GM21825 (cell line): ENCODE results near the gene ODF2.
"Not testable (repeated sequence)": the region's sequence is repeated elsewhere in the genome, so short reads cannot be mapped to it uniquely, and the experiment has no call there.

Experiments
- ATAC-seq: cut with Tn5 transposase; IDR thresholded peaks from one replicate; pipeline ENCODE4 v1.9.1; 2021; ENCODE audit warnings: mild to moderate bottlenecking, moderate library complexity; ENCODE audit not compliant: unreplicated experiment

Gene ODF2

GRCh38 chr9:128482186-128482585 is 26.4 kb downstream of the ODF2 start:
- ATAC-seq, result no peak

- no peak for ATAC-seq
These were observed 29.0 kb downstream of the ODF2 start for GRCh38 chr9:128484686-128485413.

GRCh38 chr9:128485414-128485855 is 29.6 kb downstream of the ODF2 start:
- no peak for ATAC-seq

- no peak for ATAC-seq
These were observed 30.4 kb downstream of the ODF2 start for GRCh38 chr9:128486201-128486600.

GRCh38 chr9:128493424-128493823 is 37.6 kb downstream of the ODF2 start:
- ATAC-seq, result no peak

- no peak for ATAC-seq
These were observed 38.4 kb downstream of the ODF2 start for GRCh38 chr9:128494108-128494745.

GRCh38 chr9:128494746-128495129 is 38.9 kb downstream of the ODF2 start:
- ATAC-seq, result no peak

- no peak for ATAC-seq
These were observed 39.5 kb downstream of the ODF2 start for GRCh38 chr9:128495296-128495695.

GRCh38 chr9:128495804-128496417 is 40.1 kb downstream of the ODF2 start:
- ATAC-seq, result no peak

- ATAC-seq, result no peak
These were observed 42.2 kb downstream of the ODF2 start for GRCh38 chr9:128497824-128498610.

- no peak for ATAC-seq
These were observed 43.1 kb downstream of the ODF2 start for GRCh38 chr9:128498911-128499310.

GRCh38 chr9:128499920-128500319 is 44.1 kb downstream of the ODF2 start:
- no peak for ATAC-seq

- not testable (repeated sequence) for ATAC-seq
These were observed 47.6 kb downstream of the ODF2 start for GRCh38 chr9:128503415-128503825.

- no peak for ATAC-seq
These were observed 48.1 kb downstream of the ODF2 start for GRCh38 chr9:128503870-128504269.

- ATAC-seq, result peak; percentile 76
These were observed 48.9 kb downstream of the ODF2 start, which contains the start of gene GLE1 for GRCh38 chr9:128504485-128505413. Gene GLE1 (plus strand): TSS chr9:128504719. CDS start chr9:128504806, 87 bp downstream.

GRCh38 chr9:128505414-128505765 is 49.6 kb downstream of the ODF2 start:
- ATAC-seq, result no peak

- ATAC-seq, result not testable (repeated sequence)
These were observed 50.1 kb downstream of the ODF2 start for GRCh38 chr9:128505906-128506305.

- no peak for ATAC-seq
These were observed 57.0 kb downstream of the ODF2 start for GRCh38 chr9:128512820-128513219.

- no peak for ATAC-seq
These were observed 66.2 kb downstream of the ODF2 start for GRCh38 chr9:128521956-128522355.
